C4-2B (cell line): Measurements from ENCODE around the gene OLFM2.

ENCODE experiments used
- H3K27ac ChIP-seq: fragments of 450-650 bp; 2 replicates; pipeline ENCODE4 v1.5.1; 2017
- CTCF ChIP-seq: fragments of 450-650 bp; conservative IDR thresholded peaks from 2 replicates; pipeline ENCODE4 v1.5.1; 2017; ENCODE audit warnings: mild to moderate bottlenecking
- ZFX ChIP-seq: fragments of 450-650 bp; IDR thresholded peaks from 2 replicates; pipeline ENCODE4 v1.6.1; 2017

The OLFM2 gene

GRCh38 chr19:9936326-9937000 is at the start of gene OLFM2:
Gene OLFM2 (minus strand): TSS chr19:9936515. CDS start chr19:9936366, 149 bp downstream.
- TF ChIP-seq ZFX = no peak
- no peak for TF ChIP-seq CTCF

GRCh38 chr19:9981406-9982260 is 45.3 kb upstream of the OLFM2 start:
- no peak for TF ChIP-seq CTCF
- H3K27ac ChIP-seq = no peak overlapping the region

More at GRCh38 chr19:9936326-9937000, at the start of gene OLFM2:
- no peak within 1 kb of the TSS for H3K27ac ChIP-seq

GRCh38 chr19:9972103-9972502 is 35.8 kb upstream of the OLFM2 start:
- no peak for TF ChIP-seq CTCF
- no peak for TF ChIP-seq ZFX

GRCh38 chr19:9971166-9971897 is 35.0 kb upstream of the OLFM2 start:
- H3K27ac ChIP-seq = no peak overlapping the region
- TF ChIP-seq CTCF (no peak), ZFX (no peak)

More at GRCh38 chr19:9972103-9972502, 35.8 kb upstream of the OLFM2 start:
- no peak overlapping the region for H3K27ac ChIP-seq

- H3K27ac ChIP-seq = no peak overlapping the region
- no peak for TF ChIP-seq CTCF
- TF ChIP-seq ZFX = no peak
Measured at GRCh38 chr19:9970481-9970880, 34.2 kb upstream of the OLFM2 start.

GRCh38 chr19:9969688-9969975 is 33.3 kb upstream of the OLFM2 start:
- H3K27ac ChIP-seq = no peak overlapping the region
- TF ChIP-seq CTCF (no peak), ZFX (no peak)
